DMS114 treated with DMSO at 0.1 percent for 48 hours (cell line): ENCODE data around the gene UNC79.

Experiments
- DNase-seq: peaks from one replicate; lab custom pipeline; 2025; ENCODE audit not compliant: unreplicated experiment; lab: John Stamatoyannopoulos, UW

The UNC79 gene

GRCh38 chr14:93723001-93723400, 292.3 kb downstream of the UNC79 start:
- DNase-seq, result no peak

DNA sequence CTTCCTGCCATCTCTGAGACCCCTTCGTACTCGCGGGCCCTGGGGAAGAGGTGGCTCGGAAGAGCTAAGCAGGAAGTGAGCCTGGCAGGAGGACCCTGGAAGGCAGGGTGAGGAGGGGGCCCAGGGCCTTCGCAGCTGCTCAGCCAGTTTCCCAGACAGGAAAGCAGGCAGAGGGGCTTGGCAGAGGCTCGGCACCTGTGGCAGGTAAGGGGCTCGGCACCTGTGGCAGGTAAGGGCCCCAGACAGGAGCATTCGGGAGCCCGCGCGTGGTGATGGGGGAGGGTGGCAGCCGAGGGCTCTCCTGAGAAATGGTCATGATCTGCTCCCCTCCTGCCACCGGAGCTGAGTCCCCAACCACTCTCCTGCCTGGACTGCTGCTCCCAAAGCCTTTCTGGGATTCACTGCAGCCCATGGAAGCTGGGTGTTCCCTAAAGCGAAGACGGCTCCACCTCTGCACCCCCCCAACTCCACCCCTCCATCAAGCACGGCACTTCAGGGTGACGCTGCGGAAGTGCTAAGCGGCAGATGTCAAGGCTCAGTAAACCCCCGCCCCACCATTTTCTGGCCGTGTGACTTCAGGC, 294.4 kb downstream of the UNC79 start:
- no peak for DNase-seq

DNA sequence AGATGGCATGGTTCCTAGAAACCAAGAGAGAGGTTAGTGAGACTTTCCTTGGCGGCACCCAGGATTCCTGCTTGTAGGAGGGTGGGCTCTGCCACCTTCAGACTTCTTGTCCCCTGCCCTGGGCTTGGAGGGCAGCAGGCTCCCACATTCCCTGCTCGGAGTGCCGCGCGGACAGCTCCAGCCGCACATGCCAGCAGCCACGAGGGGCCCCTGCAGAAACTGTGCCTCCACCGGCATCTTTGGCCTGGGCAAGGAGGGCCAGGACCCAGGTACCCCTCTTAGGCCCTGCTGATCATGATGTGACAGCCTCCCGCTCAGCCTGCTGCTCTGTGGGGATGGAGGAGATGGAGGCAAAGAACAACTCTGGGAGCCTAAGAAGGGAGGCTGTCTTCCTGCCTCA, 295.3 kb downstream of the UNC79 start:
- DNase-seq, result no peak

DNA sequence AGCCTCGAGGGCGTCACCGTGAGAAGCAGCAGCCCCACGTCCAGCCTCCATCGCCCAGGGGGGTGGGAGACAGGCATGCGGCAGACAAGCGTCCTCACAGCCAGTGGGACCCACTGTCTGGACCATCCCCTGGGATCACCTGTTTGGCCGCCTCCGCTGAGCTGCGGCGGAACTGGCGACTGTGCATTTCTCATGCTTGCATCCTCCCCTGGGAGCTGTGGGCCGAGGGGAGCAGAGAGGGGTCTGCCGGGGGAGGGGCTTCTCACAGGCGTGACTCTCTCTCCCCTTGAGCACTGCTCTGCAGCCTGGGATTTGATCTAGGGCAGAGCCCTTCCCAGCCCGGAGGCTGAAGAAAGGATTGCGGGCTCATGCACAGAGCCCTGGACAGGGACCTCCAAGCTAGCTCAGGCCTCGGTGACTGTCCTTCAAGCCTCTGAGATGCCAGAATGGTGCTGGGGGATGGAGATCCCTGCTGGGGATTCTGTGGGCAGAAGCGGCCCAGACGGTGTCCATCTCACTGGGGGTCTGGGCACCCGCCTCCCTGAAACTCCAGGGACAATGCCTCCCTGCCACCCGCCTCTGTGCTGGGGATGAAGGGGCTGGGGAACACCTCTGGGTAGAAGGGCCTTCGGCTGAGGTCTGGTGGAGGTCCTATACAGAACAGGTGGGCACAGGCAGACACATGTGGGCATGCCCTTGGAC, 296.5 kb downstream of the UNC79 start:
- no peak for DNase-seq

DNA sequence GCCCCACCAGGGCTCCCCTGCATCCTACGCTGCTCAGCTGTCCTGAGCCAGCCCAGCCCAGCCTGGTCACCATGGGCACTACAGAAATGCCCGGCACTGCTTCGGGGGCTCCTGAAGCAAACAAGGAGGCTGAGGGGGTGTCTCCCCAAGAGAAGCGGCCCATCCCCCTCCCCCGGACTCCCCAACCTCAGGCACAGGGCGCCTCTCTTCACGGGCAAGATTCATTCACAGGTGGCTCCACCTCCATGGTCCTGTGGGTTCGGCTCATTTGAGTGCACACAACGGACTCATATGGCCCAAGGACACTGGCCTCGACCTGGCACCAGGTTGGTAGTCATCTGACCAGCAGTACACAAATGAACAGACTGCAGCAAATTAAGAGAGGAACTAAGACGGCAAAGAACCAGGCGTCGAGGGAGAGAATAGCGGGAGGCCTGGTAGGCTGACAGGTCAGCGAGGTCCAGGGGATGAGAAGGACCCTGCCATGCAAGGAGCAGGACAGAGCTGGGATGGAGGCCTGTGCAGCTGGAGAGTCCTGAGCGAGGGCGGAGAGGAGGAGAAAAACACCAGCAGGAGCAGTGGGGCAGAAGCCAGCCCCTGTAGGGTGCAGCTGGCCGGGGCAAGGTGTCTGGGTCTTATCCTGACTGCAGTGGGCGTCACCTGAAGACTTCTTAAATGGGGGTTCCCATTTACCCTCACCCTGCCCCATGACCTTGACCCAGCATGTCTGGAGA, 297.3 kb downstream of the UNC79 start:
- no peak for DNase-seq

GRCh38 chr14:93728651-93729016, 297.9 kb downstream of the UNC79 start:
- no peak for DNase-seq

DNA sequence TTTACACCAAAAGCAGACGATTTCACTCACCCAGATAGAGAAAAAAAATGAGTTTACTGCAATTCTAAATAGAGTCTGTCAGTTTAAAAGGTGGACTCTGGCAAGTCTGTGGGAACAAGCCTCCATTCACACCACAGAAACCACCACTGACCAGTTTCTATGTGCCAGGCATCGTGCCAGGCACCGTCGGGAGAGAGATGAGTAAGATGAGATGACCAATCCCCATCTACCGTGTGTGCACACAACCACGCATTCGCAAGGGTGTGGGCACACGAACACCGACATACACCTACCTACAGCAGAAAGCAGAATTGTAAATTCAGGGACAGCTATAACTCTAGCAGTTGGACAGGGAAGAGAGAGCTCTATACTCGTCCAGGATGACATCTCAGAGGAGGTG, 299.3 kb downstream of the UNC79 start:
- DNase-seq, result no peak

GRCh38 chr14:93731753-93732152, 301.0 kb downstream of the UNC79 start:
- no peak for DNase-seq

- DNase-seq, result no peak
Observed at GRCh38 chr14:93732524-93732923, 301.8 kb downstream of the UNC79 start.

- no peak for DNase-seq
Observed at GRCh38 chr14:93733231-93733630, 302.5 kb downstream of the UNC79 start.

DNA sequence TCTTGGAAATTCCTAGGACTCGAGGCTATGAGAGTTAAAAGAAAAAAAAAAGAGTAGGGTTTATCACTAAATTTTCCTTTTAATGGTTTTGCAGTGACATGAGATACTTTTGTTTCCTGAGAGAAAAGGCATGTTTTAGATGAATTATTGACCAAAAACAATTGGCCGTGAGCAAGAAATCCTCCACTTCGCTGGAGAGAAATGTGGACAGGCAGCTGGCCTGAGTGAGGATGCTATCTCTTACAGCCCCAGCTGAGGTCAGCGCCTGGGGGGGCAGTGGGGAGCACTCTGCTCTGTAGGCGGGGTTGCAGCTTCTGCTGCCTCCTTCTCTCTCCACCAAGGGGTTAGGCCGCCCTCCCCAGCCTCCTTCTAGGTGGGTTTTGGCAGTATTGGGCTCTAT, 302.9 kb downstream of the UNC79 start:
- no peak for DNase-seq

GRCh38 chr14:93734086-93734822, 303.5 kb downstream of the UNC79 start:
- DNase-seq, result no peak

GRCh38 chr14:93735206-93735605, 304.5 kb downstream of the UNC79 start:
- no peak for DNase-seq

GRCh38 chr14:93736378-93737014, 305.8 kb downstream of the UNC79 start:
- DNase-seq, result no peak

DNA sequence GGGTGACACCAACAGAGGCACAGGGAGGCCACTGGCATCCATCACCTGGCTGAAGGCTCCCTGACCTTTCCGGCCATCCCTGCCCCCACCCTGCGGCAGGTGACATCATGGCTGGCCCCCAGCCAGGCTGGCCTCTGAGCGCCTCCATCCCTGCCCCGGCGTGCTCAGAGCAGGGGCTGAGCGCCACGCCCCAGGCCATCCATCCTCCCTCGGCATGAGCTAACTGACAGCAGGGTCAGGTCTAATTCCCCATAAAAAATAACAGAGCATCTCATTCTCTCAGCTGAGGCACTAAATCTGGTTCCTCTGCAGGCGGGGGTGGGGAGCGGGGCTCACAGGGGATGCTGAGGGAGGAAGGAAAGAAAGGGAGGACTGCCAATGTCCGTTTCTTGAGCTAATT, 306.9 kb downstream of the UNC79 start:
- DNase-seq, result no peak

DNA sequence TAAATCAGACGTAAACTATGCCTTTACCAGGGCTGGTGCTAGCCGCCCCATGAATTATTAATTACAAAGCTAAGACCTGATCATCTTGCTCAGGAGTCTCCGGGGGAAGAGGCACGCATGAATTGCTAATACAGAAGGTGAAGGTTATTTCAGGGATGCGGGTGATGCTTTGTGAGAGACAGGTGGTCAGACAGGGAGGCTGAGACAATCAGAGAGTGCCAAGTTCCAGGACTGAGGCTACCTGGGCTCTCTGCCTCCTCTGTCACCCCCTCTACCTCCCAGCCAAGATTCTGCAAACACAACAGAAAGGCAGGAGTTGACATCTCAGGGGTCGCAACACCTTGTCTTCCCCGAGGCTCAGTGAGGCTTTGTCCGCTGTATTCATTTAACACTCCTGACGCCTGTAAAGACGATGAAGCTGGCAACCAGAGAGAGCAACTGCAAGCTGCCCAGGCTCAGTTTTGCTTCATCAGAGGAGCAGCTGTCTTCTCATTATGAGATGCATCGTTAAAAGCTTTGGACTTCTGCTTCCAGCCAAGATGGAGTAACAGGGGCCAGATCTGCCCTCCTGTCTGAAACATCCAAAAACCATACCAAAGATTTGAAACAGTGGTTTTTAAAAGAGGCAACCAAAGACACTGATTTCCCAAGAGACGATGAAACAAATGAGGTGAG, 311.0 kb downstream of the UNC79 start:
- DNase-seq, result no peak

GRCh38 chr14:93742761-93743160, 312.0 kb downstream of the UNC79 start:
- DNase-seq, result no peak

- DNase-seq, result no peak
Observed at GRCh38 chr14:93743270-93744060, 312.7 kb downstream of the UNC79 start.

DNA sequence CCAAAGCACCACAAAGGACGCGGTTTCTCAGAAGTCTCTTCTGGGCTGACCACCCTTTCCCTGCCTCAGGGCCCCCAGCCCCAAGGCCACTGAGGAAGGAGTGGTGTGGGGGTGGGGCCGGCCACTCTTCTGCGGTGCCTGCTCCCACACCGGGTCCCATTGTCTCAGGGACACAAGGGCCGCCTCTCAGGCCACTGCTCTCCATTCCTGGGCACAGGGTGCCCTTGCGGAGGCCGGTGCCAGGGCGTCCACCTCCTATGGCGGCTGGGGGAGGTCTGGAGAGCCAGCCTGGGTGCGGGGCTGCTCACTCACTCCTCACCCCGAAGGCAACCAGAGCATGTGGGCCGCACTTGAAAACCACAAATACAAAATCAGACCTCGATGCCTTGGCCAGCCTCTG, 313.4 kb downstream of the UNC79 start:
- DNase-seq, result no peak

DNA sequence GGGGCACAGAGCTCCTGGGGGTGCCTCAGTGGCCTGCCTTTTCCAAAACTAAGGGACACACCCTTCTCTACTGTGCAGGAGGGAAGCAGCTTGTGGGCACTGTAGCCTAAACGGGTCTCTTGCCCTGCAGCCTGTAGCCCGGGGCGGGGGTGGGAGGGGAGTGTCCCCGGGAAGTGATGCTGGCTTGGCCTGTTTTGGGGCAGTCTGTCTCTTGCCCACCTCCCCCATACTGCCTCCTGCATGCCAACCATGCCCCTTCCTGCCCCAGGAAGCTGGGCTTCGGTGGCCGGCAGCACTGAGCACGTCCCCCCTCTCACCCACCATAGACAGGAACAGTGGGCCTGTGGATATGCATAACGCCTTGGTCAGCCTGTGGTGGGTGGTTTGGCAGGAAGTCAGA, 314.1 kb downstream of the UNC79 start:
- no peak for DNase-seq
